ENCODE measurements around the gene GHDC.
"Not testable (repeated sequence)": the region's sequence is repeated elsewhere in the genome, so short reads cannot be mapped to it uniquely, and the experiment has no call there.

DNA sequence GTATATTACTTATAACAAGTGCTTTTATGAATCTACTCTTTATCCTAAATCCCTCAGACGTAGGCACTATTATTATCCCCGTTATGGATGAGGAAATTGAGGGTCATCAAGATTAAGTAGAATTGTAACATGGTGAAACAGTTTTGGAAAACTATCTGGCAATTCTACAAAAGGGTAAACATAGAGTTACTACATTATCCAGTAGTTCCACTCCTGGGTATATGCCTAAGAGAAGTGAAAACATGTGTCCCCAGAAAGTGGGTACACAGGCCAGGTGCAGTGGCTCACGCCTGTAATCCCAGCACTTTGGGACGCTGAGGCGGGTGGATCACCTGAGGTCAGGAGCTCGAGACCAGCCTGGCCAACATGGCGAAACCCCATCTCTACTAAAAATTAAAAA is 45.3 kb upstream of the GHDC start:
- not testable (repeated sequence) for TF ChIP-seq POLR2A (IDR thresholded peaks at IDR 0.05; ENCODE audit: low read depth); EP300 (IDR thresholded peaks at IDR 0.05)
- TF ChIP-seq, protein P1, sequence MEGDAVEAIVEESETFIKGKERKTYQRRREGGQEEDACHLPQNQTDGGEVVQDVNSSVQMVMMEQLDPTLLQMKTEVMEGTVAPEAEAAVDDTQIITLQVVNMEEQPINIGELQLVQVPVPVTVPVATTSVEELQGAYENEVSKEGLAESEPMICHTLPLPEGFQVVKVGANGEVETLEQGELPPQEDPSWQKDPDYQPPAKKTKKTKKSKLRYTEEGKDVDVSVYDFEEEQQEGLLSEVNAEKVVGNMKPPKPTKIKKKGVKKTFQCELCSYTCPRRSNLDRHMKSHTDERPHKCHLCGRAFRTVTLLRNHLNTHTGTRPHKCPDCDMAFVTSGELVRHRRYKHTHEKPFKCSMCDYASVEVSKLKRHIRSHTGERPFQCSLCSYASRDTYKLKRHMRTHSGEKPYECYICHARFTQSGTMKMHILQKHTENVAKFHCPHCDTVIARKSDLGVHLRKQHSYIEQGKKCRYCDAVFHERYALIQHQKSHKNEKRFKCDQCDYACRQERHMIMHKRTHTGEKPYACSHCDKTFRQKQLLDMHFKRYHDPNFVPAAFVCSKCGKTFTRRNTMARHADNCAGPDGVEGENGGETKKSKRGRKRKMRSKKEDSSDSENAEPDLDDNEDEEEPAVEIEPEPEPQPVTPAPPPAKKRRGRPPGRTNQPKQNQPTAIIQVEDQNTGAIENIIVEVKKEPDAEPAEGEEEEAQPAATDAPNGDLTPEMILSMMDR (IDR thresholded peaks at IDR 0.05), result not testable (repeated sequence)

All from esophagus muscularis mucosa (tissue), 4 donors.